ENCODE results near the gene OBI1.

DNA sequence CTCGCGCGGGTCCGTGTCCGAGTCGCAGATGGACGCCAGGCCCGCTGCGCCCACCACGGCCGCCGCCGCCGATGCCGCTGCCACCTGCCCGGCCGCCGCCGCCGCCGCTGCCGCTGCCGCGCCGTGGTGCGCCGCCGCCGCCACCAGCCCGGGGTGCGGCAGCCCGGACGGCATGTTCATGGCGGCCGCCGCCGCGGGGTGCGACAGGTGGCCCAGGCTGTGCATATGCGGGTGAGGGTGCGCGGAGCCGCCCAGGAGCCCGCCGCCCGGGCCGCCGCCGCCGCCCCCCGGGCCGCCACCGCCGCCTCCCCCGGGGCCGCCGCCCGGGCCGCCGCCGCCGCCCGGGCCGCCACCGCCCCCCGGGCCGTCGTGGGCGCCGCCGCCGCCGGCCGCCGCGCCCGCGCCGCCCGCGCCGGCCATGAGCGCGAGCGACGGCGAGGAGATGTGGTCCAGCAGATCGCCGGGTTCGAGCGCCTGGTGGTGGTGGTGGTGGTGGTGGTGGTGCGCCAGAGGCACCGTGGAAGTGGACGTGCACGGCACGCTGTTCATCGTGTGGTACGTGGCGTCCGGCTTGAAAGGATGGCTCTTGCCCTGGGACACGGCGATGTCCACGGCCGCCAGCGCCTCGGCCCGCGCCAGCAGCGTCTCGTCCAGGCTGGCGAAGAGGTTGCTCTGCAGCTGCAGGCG is 56.9 kb downstream of the OBI1 start:
- no peak for TF ChIP-seq POLR2A (IDR thresholded peaks at IDR 0.05; ENCODE audit: low read length)
- no peak for TF ChIP-seq GATA1 (IDR thresholded peaks at IDR 0.05; ENCODE audit: low read depth, low read length)

All from erythroblast (primary cell).